ENCODE data around the gene SLC25A42. TPM values are rescaled to one million over a fixed set of nuclear protein-coding genes. Genes with fewer than 3 reads are reported as not detected.

The SLC25A42 gene
- total and polyA plus RNA-seq, 2 donors (not counting 3 experiments of a cell fraction or from before 2014, with no cell fraction given), result 6.2 to 6.3 TPM

DNA sequence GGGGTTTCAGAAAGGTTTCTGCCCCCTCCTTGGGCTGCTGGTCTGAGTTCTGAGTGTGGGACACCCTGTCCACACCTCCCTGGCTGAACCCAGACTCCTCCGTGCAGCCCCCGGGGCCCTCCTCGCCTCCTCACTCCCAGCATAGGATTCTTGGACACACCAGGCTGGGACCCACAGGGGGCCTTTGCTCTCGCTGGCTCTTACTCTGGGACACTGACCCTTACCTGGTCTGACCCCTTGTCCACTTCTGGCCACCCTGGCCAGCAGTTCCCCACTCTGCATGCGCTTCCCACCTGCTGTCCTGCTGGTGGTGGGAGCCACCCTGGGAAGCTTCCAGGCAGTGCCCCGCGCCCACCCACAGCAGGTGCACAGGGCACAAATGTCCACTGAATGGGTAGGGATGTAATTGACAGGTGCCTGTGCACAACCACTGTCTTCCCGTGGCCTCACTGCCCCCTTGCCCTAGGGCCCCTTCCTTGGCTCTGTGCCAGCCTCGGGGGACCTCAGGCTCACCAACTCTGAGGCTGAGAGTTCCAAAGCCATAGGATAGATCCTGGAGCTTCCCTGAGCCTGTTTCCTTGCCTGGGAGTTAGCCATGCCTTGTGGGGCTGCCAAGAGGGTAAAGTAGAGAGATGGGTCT lies 7.0 kb upstream of the SLC25A42 start:
- CTCF ChIA-PET, result interaction anchor here (1.2 kb wide), 1 partner anchor 85 kb away, joined by 4 read pairs; no protein-coding TSS in a partner anchor
- dilution Hi-C loops (cut with MboI; ENCODE audit: extremely low pct_ligation_motif_present, low sequenced_read_pairs), result no loop called here

More for the DNA sequence above, 7.0 kb upstream of the SLC25A42 start:
- FAIRE-seq (no peak), DNase-seq (ENCODE audit: low read depth, low spot score) (no peak)
- Histone ChIP-seq H3K9me3 (replicated peaks; ENCODE audit: control insufficient read depth, insufficient read depth, low read length) (no peaks in the 10 kb centered on the region), H3K4me3 (replicated peaks in 1 of 3; ENCODE audit: insufficient read depth in 1 of 3, low read depth in 1 of 3, low read length in 3 of 3) (no peak overlapping the region), H3K4me2 (ENCODE audit: insufficient read depth, low read length) (no peak overlapping the region), H4K20me1 (replicated peaks; ENCODE audit: control insufficient read depth, extremely low read depth, insufficient read depth, low read length) (no peaks in the 10 kb centered on the region), H3K36me3 (ENCODE audit: control insufficient read depth in 2 of 2, extremely low read depth in 1 of 2, insufficient read depth in 2 of 2, low read length in 2 of 2) (peaks cover 9 to 38% of the 10 kb centered on the region in 2 experiments), H3K27me3 (ENCODE audit: control insufficient read depth in 2 of 2, insufficient read depth in 2 of 2, low read length in 2 of 2) (no peaks in the 10 kb centered on the region), H3K4me1 (ENCODE audit: control insufficient read depth, extremely low read depth, insufficient read depth, low read length) (peaks cover under 1% of the 10 kb centered on the region), H3K79me2 (ENCODE audit: control insufficient read depth, insufficient read depth, low read length) (no peaks in the 10 kb centered on the region), H3K27ac (ENCODE audit: insufficient read depth, low read depth, low read length) (no peak overlapping the region), H3K9ac (replicated peaks; ENCODE audit: extremely low read depth, insufficient read depth, low read length) (no peak overlapping the region), H3K9me1 (replicated peaks; ENCODE audit: control insufficient read depth, extremely low read depth, insufficient read depth, low read length) (no peaks in the 10 kb centered on the region), H2AFZ (ENCODE audit: low read depth, low read length) (no peak overlapping the region)
- no TSS peak for BruUV-seq (replicated peaks)
- POLR2A ChIA-PET, result interaction anchor here (0.6 kb wide), 1 partner anchor 24 kb away, joined by 5 read pairs; no protein-coding TSS in a partner anchor
- intact Hi-C loops (cut with micrococcal nuclease), result no loop called here
- TF ChIP-seq FOS (IDR thresholded peaks at IDR 0.05; ENCODE audit: borderline replicate concordance, insufficient read depth, low read length) (no peak), GATA2 (IDR thresholded peaks at IDR 0.05; ENCODE audit: insufficient read depth, insufficient read length, low read depth, low read length) (no peak), MYC (IDR thresholded peaks at IDR 0.05; ENCODE audit: low read depth, low read length) (no peak), MAX (IDR thresholded peaks at IDR 0.05; ENCODE audit: insufficient read depth, insufficient read length) (no peak), POLR2A (IDR thresholded peaks at IDR 0.05; ENCODE audit: low read depth, low read length) (no peak), EZH2 (IDR thresholded peaks at IDR 0.05; ENCODE audit: borderline replicate concordance, low read depth, low read length, severe bottlenecking) (no peak), JUN (IDR thresholded peaks at IDR 0.05; ENCODE audit: borderline replicate concordance, insufficient read depth, insufficient read length, low read depth) (no peak), POLR2AphosphoS5 (IDR thresholded peaks at IDR 0.05; ENCODE audit: insufficient read depth, low read depth, low read length) (no peak)
- TF ChIP-seq, protein P1, sequence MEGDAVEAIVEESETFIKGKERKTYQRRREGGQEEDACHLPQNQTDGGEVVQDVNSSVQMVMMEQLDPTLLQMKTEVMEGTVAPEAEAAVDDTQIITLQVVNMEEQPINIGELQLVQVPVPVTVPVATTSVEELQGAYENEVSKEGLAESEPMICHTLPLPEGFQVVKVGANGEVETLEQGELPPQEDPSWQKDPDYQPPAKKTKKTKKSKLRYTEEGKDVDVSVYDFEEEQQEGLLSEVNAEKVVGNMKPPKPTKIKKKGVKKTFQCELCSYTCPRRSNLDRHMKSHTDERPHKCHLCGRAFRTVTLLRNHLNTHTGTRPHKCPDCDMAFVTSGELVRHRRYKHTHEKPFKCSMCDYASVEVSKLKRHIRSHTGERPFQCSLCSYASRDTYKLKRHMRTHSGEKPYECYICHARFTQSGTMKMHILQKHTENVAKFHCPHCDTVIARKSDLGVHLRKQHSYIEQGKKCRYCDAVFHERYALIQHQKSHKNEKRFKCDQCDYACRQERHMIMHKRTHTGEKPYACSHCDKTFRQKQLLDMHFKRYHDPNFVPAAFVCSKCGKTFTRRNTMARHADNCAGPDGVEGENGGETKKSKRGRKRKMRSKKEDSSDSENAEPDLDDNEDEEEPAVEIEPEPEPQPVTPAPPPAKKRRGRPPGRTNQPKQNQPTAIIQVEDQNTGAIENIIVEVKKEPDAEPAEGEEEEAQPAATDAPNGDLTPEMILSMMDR (IDR thresholded peaks at IDR 0.05; ENCODE audit: extremely low read depth in 1 of 2, insufficient read depth in 1 of 2, low read depth in 1 of 2, low read length in 2 of 2), result no peak
